GM19395 (cell line): ENCODE data around the gene CHTF18.

Experiments
- ATAC-seq: cut with Tn5 transposase; IDR thresholded peaks from one replicate; pipeline ENCODE4 v1.9.1; 2021; ENCODE audit warnings: mild to moderate bottlenecking, moderate library complexity; ENCODE audit not compliant: unreplicated experiment

Gene CHTF18

DNA sequence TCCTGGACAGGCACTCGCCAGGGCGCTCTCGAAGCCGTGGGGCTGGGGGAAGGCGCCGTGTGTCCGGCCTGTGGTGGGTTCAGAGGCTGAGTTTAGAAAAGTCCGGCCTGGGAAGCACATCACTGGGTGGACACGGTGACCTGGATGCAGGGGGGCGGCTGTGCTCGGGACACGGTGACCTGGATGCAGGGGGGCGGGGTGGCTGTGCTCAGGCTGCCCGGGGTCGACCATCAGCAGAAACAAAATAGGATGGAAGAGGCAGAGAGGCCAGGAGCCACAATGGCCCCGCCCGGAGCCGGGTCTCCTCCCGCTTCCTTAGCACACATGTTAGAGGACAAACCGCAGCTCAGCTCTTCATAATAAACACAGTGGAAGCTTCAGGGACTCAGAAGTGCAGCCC is 55.4 kb downstream of the CHTF18 start:
- no peak for ATAC-seq

DNA sequence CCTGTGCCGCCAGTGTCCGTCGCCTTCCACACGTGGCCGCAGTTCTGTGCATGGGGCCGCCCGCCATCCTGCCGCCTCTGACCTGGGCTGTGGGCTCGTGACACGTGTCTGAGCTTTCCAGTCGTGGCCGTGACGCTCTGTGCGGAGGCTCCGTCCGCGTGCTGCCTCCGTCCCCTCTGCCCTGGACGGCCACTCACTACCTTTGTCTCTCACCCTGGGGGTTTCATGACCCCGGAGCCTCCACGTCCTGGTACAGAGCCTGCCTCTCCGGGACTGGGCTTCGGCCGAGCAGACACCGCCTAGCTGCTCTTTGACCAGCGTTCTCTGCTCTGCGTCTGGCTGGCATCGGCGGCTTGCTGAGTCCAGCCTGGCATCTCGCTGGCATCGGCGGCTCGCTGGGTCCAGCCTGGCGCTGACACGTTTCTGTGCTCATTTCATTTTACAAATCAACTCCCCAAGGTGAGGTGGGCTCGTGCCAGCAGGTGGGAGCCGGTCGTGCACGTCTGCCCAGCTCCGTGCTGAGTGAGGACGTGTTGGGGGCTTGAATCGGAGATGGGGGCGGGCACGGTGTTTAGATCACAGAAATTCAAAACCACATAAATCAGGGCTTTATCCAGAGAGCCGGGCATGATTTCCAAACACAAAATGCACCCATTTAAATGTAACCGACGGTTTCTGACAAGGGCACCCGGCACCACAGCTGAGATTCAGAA is 56.4 kb downstream of the CHTF18 start:
- no peak for ATAC-seq

DNA sequence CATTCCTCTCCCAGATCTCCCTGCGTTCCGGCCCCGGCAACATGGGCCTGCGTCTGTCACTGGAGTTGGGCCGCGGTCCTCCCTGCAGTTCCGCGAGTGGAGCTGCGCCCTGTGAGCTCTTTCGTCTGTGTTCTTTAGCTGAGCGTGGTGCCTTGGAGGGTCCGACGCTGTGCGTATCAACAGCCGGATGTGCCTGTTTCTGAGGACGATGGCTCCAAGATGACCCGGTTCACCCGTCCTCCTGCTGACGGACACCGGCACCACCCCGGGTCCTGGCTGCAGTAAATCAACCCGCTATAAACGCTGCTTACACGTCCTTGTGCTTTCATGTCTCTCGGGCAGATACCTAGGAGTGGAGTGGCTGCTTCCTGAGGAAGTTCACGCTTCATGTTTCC is 56.9 kb downstream of the CHTF18 start:
- no peak for ATAC-seq

DNA sequence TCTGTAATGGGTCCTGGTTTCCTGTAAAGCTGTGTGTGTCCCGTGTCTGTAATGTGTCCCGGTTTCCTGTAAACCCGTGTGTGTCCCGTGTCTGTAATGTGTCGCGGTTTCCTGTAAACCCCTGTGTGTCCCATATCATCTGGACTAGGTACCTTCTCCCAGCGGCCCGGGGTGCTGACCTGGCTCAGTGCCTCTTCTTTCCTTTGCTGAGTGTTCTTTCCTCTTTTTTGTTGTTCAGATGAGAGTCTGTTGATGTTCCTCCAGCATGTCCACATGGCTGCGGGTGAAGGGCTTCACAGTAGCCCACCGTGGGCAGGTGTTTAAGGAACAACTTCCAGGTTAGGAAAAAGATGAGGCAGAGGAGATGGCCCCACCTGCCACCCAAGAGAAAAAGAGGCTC is 58.7 kb downstream of the CHTF18 start:
- ATAC-seq: no peak
